Subcutaneous adipose tissue (tissue), 4 donors: ENCODE results near the gene CCDC68. TPM values are rescaled to one million over a fixed set of nuclear protein-coding genes. Genes with fewer than 3 reads are reported as not detected.

Experiments
- CTCF ChIP-seq: fragments of 450-650 bp; IDR thresholded peaks from one replicate; pipeline ENCODE4 v1.5.1; 2016; ENCODE audit warnings: low read depth, mild to moderate bottlenecking, control low read depth, antibody characterized with exemption, moderate library complexity
- total RNA-seq, 4 donors: library from RNA; depleted of rRNA; stranded (reverse); fragments of >200 nt; gene quantifications; one replicate each; pipeline ENCODE4 v1.1.0, GENCODE V29; 2016

Gene CCDC68
- total RNA-seq, 4 donors from 2014 or later, result 11.9 to 22.8 (median 16.3) TPM

- TF ChIP-seq CTCF, result no peak
Measured at GRCh38 chr18:54877076-54877475, 82.2 kb downstream of the CCDC68 start.

GRCh38 chr18:54875063-54875462 lies 84.2 kb downstream of the CCDC68 start:
- no peak for TF ChIP-seq CTCF

GRCh38 chr18:54873884-54874255 lies 85.4 kb downstream of the CCDC68 start:
- TF ChIP-seq CTCF, result no peak

- no peak for TF ChIP-seq CTCF
Measured at GRCh38 chr18:54872681-54873080, 86.6 kb downstream of the CCDC68 start.

- no peak for TF ChIP-seq CTCF
Measured at GRCh38 chr18:54871231-54871630, 88.0 kb downstream of the CCDC68 start.

- no peak for TF ChIP-seq CTCF
Measured at GRCh38 chr18:54867131-54867530, 92.1 kb downstream of the CCDC68 start.

- no peak for TF ChIP-seq CTCF
Measured at GRCh38 chr18:54860941-54861340, 98.3 kb downstream of the CCDC68 start.
